Endothelial cell (in vitro differentiated cells): ENCODE results near the gene GPR153. TPM values are rescaled to one million over a fixed set of nuclear protein-coding genes. Genes with fewer than 3 reads are reported as not detected.

Experiments
- DNase-seq: peaks from one replicate; pipeline ENCODE4 v3.0.0; 2021; ENCODE audit warnings: low spot score
- H3K27ac Mint-ChIP-seq: one replicate; pipeline ENCODE4 v1.8.0; 2021; ENCODE audit warnings: mixed read lengths, inconsistent platforms; ENCODE audit not compliant: unreplicated experiment
- H3K27me3 Mint-ChIP-seq: one replicate; pipeline ENCODE4 v1.8.0; 2021; ENCODE audit warnings: mild to moderate bottlenecking, moderate library complexity, mixed read lengths, inconsistent platforms; ENCODE audit not compliant: unreplicated experiment
- H3K36me3 Mint-ChIP-seq: one replicate; pipeline ENCODE4 v1.8.0; 2021; ENCODE audit warnings: mild to moderate bottlenecking, low read depth, mixed read lengths, inconsistent platforms; ENCODE audit not compliant: unreplicated experiment
- H3K4me1 Mint-ChIP-seq: one replicate; pipeline ENCODE4 v1.8.0; 2021; ENCODE audit warnings: mild to moderate bottlenecking, mixed read lengths, inconsistent platforms; ENCODE audit not compliant: unreplicated experiment
- H3K4me3 Mint-ChIP-seq: one replicate; pipeline ENCODE4 v1.8.0; 2021; ENCODE audit warnings: mild to moderate bottlenecking, mixed read lengths, inconsistent platforms; ENCODE audit not compliant: unreplicated experiment
- H3K9me3 Mint-ChIP-seq: one replicate; pipeline ENCODE4 v1.8.0; 2021; ENCODE audit warnings: mixed read lengths, inconsistent platforms; ENCODE audit not compliant: unreplicated experiment
- total RNA-seq: library from RNA; stranded (reverse); fragmentation: NEBNext Ultra II Directional; extraction: Animal tissue kit (Norgen Biotek cat#: 25700); gene quantifications from one replicate; pipeline ENCODE4 v1.2.1, GENCODE V29; 2021; ENCODE audit not compliant: unreplicated experiment
- TF ChIP-seq, protein P1 (sequence below): fragments of 200-600 bp; sonication (generic); IDR thresholded peaks from one replicate; pipeline ENCODE4 v1.5.0; 2021; ENCODE audit warnings: antibody characterized with exemption; ENCODE audit not compliant: unreplicated experiment

Gene GPR153
- total RNA-seq, 1 donor from 2014 or later: 3.0 TPM

DNA sequence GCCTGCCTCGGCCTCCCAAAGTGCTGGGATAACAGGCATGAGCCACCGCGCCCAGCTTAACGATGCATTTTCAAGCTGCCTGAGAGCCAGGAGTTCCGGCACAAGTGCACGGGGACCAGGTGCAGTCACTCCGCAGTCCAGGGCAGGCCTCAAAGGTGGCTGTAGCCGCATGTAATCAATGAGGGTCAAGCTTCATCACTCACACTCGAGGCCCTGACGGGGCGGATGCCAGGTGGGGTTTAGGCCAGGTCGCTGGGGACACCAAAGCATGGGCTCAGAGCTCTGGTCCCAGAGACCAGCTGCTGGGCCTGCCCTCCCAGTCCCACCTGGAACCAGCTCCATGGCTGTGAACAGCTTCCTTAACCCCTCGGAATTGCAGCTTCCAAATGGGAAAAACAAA, 26.1 kb upstream of the GPR153 start:
- H3K4me1 Mint-ChIP-seq: no peaks in the 10 kb centered on the region
- H3K27ac Mint-ChIP-seq: no peak overlapping the region
- H3K9me3 Mint-ChIP-seq: no peaks in the 10 kb centered on the region
- TF ChIP-seq, protein P1, sequence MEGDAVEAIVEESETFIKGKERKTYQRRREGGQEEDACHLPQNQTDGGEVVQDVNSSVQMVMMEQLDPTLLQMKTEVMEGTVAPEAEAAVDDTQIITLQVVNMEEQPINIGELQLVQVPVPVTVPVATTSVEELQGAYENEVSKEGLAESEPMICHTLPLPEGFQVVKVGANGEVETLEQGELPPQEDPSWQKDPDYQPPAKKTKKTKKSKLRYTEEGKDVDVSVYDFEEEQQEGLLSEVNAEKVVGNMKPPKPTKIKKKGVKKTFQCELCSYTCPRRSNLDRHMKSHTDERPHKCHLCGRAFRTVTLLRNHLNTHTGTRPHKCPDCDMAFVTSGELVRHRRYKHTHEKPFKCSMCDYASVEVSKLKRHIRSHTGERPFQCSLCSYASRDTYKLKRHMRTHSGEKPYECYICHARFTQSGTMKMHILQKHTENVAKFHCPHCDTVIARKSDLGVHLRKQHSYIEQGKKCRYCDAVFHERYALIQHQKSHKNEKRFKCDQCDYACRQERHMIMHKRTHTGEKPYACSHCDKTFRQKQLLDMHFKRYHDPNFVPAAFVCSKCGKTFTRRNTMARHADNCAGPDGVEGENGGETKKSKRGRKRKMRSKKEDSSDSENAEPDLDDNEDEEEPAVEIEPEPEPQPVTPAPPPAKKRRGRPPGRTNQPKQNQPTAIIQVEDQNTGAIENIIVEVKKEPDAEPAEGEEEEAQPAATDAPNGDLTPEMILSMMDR: no peak
- no peak for DNase-seq
- no peak overlapping the region for H3K4me3 Mint-ChIP-seq
- peaks cover 6% of the 10 kb centered on the region for H3K27me3 Mint-ChIP-seq
- no peaks in the 10 kb centered on the region for H3K36me3 Mint-ChIP-seq

DNA sequence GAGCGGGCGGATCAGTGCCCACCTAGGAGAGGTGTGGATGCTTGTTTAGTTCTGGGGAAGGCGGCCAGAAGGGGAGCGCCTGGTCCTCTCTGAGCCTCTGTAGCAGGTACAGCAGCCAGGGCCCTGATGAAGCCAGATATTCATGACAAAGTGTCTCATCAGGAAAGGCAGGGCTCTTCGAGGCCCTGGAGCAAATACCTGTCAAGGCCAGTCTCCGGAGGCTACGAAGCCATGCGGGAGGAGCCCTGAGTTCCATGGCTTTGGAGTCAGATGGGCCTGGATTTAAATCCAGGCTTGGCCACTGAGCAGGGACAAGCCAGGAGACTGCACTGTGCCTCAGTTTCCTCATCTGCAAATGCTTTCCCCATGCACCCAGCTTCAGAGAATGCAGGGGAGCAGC, 25.4 kb upstream of the GPR153 start:
- Mint-ChIP-seq H3K4me3 (no peak overlapping the region), H3K9me3 (no peaks in the 10 kb centered on the region), H3K36me3 (no peaks in the 10 kb centered on the region), H3K4me1 (no peaks in the 10 kb centered on the region), H3K27ac (no peak overlapping the region), H3K27me3 (peaks cover 9% of the 10 kb centered on the region)
- TF ChIP-seq, protein P1: no peak
- DNase-seq: no peak

DNA sequence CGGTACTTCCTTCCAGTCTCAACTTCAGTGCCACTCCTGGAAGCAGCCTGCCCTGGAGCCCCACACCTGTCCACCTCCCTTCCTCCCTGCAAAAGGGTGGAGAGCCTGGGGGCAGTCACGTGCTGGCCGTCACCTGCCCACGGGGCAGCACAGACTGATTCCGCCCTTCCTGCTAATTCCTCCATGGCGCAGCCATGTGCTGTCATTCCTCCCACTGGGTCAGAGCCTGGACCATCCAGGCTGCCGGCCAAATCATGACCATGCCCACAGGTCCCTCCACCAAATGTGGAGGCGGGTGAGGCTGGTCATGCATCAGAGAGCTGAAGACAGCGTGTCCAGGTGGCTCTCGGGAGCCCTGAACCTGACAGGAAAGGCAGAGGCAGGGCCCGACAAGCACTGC, 24.4 kb upstream of the GPR153 start:
- Mint-ChIP-seq H3K27ac (no peak overlapping the region), H3K27me3 (peaks cover 9% of the 10 kb centered on the region), H3K4me3 (no peak overlapping the region)

DNA sequence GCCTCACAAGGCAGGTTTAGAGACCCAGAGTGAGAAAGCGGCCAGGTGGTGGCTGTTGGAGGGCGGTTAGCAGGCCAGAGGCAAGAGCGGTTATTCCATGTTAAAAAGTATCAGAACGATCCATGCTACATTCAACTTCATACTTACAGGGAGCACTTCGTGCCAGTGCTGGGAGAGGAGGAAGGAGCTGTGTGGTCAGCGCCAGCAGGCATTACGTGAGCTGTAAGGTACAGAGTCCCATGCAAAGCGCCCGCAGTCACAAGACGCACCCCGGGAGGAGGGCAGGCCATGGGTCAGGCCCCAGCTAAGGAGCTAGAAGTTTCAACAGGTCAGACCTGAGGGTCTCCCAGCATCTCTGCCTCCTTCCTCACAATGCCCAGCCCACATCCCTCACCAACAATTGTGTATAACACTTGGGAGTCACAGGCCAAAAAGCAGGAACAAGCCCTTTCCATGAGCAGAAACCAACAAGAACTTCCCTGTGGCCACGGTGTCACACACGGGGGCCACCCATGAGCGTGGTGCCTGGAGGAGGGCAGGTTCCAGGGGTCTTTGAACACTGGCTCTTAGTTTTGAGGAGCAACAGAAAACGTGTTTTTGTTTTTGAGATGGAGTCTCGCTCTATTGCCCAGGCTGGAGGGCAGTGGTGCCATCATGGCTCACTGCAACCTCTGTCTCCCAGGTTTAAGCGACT, 21.8 kb upstream of the GPR153 start:
- no peaks in the 10 kb centered on the region for H3K4me1 Mint-ChIP-seq
- no peaks in the 10 kb centered on the region for H3K9me3 Mint-ChIP-seq
- H3K27ac Mint-ChIP-seq: no peak overlapping the region
- H3K27me3 Mint-ChIP-seq: peaks cover 3% of the 10 kb centered on the region
- H3K4me3 Mint-ChIP-seq: no peak overlapping the region
- no peak for DNase-seq
- TF ChIP-seq, protein P1: no peak
- H3K36me3 Mint-ChIP-seq: peaks cover 8% of the 10 kb centered on the region

More for the DNA sequence above, 24.4 kb upstream of the GPR153 start:
- TF ChIP-seq, protein P1: no peak
- Mint-ChIP-seq H3K4me1 (no peaks in the 10 kb centered on the region), H3K36me3 (no peaks in the 10 kb centered on the region), H3K9me3 (no peaks in the 10 kb centered on the region)
- no peak for DNase-seq

DNA sequence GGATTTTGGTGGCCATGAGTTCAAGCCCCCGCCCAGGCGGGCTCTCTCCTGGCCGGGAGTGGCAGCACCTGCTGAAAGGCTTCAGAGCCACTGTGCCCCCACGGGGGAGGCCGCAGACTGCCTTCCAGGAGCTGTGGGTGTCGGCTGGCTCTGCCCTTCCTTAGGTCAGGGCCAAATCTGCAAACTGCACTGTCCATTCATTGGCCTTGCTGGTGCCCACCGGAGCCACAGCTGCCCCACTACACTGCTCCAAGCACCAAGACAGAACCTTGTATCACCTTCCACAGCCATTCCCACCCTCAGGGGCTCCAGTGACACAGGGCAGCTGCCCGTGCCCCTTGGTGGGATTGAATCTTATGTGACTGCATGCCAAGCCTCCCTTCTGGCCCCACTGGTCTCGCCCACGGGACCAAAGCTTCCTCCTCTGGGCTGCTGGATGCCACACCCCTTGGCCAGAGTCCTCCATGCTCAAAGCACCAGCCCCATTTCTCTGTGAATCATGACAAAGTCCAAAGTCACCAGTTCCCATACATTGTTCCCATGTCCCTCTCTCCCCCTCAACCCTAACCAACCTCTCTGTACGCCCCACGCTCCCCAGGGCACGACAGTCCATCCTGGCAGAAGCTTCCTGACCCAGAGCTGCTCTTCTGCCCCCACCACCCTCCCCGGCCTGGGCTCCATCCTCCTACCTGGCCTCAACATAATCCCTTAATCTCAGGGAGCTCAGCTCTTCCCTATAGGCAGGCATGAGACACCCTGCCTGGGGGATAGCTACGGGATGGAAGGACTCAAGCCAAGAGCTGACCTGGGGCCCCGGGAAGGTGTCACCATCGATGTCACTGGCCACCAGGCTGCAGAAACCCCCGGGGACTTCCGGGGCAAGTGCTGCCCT, 20.9 kb upstream of the GPR153 start:
- Mint-ChIP-seq H3K9me3 (no peaks in the 10 kb centered on the region), H3K4me3 (no peak overlapping the region), H3K27me3 (peaks cover 6% of the 10 kb centered on the region), H3K36me3 (peaks cover 8% of the 10 kb centered on the region), H3K4me1 (no peaks in the 10 kb centered on the region), H3K27ac (no peak overlapping the region)
- TF ChIP-seq, protein P1: no peak
- no peak for DNase-seq
